Measurements from ENCODE around the gene JTB. TPM values are rescaled to one million over a fixed set of nuclear protein-coding genes. Genes with fewer than 3 reads are reported as not detected.

Gene JTB
- total RNA-seq, 1 experiment from 2014 or later: 123 TPM

DNA sequence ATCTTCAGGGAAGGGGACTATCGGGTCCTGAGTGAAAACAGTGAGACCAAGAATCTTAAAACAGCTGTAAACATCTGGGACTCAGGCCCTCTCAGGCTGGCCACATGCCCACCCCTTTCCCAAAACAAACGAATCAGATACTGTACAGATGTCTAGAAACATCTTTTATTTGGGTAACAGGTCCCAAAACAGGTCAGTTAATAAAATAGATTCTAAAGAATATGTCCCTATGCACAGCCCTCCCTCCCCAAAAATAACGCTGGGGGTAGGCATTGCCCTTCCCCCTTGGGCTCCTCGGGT, 18.6 kb downstream of the JTB start (continued):
- TF ChIP-seq YY1 (IDR thresholded peaks at IDR 0.05; ENCODE audit: extremely low read depth, insufficient replicate concordance, low read depth, low read length) (no peak), JUND (IDR thresholded peaks at IDR 0.05) (no peak), POLR2A (IDR thresholded peaks at IDR 0.05; ENCODE audit: borderline replicate concordance, extremely low read depth, insufficient read depth, insufficient read length) (no peak), ELF1 (IDR thresholded peaks at IDR 0.05; ENCODE audit: borderline replicate concordance, low read depth) (no peak), SIN3A (IDR thresholded peaks at IDR 0.05; ENCODE audit: low read depth) (no peak), SP1 (IDR thresholded peaks at IDR 0.05; ENCODE audit: low read depth) (no peak), EGR1 (IDR thresholded peaks at IDR 0.05; ENCODE audit: low read depth) (no peak), SRF (IDR thresholded peaks at IDR 0.05; ENCODE audit: low read depth) (no peak)
- TF ChIP-seq, protein P1, sequence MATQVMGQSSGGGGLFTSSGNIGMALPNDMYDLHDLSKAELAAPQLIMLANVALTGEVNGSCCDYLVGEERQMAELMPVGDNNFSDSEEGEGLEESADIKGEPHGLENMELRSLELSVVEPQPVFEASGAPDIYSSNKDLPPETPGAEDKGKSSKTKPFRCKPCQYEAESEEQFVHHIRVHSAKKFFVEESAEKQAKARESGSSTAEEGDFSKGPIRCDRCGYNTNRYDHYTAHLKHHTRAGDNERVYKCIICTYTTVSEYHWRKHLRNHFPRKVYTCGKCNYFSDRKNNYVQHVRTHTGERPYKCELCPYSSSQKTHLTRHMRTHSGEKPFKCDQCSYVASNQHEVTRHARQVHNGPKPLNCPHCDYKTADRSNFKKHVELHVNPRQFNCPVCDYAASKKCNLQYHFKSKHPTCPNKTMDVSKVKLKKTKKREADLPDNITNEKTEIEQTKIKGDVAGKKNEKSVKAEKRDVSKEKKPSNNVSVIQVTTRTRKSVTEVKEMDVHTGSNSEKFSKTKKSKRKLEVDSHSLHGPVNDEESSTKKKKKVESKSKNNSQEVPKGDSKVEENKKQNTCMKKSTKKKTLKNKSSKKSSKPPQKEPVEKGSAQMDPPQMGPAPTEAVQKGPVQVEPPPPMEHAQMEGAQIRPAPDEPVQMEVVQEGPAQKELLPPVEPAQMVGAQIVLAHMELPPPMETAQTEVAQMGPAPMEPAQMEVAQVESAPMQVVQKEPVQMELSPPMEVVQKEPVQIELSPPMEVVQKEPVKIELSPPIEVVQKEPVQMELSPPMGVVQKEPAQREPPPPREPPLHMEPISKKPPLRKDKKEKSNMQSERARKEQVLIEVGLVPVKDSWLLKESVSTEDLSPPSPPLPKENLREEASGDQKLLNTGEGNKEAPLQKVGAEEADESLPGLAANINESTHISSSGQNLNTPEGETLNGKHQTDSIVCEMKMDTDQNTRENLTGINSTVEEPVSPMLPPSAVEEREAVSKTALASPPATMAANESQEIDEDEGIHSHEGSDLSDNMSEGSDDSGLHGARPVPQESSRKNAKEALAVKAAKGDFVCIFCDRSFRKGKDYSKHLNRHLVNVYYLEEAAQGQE (IDR thresholded peaks at IDR 0.05; ENCODE audit: low read depth): no peak

DNA sequence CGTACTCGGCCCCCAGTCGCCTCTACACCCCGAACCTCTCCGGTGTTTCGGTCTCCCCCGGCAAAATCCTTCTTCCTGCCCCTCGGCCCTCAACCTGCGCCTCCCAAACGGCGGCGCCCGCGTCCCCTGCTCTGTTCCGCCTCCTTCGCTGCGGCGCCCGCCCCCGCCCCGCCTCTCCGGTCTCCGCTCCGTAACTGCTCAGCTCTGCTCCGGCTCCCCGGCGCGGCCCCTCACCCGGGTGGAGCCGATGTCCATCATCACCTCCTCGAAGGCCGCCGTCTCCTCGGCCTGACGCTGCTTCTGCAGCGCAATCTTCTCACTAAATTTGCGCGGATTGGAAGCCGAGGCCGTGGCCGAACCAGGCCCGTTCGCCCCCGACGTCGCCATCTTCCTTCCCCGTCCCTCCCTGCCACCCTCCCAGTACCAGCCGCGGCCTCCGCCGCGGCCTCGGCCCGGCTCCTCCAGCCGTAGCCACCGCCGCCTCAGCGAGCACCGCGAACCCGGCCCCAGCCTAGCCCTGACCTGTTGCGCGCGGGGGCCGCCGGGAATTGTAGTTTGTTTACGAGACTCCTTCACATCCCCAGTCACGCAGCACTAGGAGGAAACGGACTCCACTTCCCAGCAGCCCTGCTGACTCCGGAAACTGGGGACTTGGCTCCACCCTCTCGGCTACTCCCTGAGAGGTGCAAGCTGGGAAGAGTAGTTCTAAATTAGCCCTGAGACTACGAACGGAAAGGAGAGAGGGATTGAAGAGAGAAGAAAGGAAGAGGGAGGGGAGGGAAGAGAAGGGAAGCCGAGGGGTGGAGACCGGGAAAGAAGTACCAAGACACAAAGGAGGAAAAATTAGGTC, 19.1 kb downstream of the JTB start, which contains the start of gene CRTC2:
TSS of gene CRTC2 (minus strand) at position 502 of the 850 bp plus-strand sequence. CDS start at position 387, 115 bp downstream.
- intact Hi-C loops (cut with micrococcal nuclease): no loop called here
- peak within 1 kb of the TSS; percentile 81 for H3K9ac ChIP-seq (ENCODE audit: low read length)
- TF ChIP-seq SIN3A (IDR thresholded peaks at IDR 0.05; ENCODE audit: low read depth) (no peak), POLR2AphosphoS5 (IDR thresholded peaks at IDR 0.05; ENCODE audit: low read depth, low read length) (peak; percentile 12; the same call in 1 of the 2 replicates), TCF7L2 (IDR thresholded peaks at IDR 0.05; ENCODE audit: borderline replicate concordance, extremely low read depth, insufficient read depth, insufficient read length) (no peak), SRF (IDR thresholded peaks at IDR 0.05; ENCODE audit: low read depth) (no peak), EZH2 (IDR thresholded peaks at IDR 0.05) (no peak), JUND (IDR thresholded peaks at IDR 0.05) (no peak), POLR2A (IDR thresholded peaks at IDR 0.05; ENCODE audit: borderline replicate concordance, extremely low read depth, insufficient read depth, insufficient read length) (no peak), ZFX (IDR thresholded peaks at IDR 0.05) (peak; percentile 94), RAD21 (IDR thresholded peaks at IDR 0.05; ENCODE audit: low read depth) (no peak), SP1 (IDR thresholded peaks at IDR 0.05; ENCODE audit: low read depth) (no peak), EZH2phosphoT487 (IDR thresholded peaks at IDR 0.05; ENCODE audit: borderline replicate concordance) (no peak)
- TF ChIP-seq, protein P2, sequence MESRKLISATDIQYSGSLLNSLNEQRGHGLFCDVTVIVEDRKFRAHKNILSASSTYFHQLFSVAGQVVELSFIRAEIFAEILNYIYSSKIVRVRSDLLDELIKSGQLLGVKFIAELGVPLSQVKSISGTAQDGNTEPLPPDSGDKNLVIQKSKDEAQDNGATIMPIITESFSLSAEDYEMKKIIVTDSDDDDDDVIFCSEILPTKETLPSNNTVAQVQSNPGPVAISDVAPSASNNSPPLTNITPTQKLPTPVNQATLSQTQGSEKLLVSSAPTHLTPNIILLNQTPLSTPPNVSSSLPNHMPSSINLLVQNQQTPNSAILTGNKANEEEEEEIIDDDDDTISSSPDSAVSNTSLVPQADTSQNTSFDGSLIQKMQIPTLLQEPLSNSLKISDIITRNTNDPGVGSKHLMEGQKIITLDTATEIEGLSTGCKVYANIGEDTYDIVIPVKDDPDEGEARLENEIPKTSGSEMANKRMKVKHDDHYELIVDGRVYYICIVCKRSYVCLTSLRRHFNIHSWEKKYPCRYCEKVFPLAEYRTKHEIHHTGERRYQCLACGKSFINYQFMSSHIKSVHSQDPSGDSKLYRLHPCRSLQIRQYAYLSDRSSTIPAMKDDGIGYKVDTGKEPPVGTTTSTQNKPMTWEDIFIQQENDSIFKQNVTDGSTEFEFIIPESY (IDR thresholded peaks at IDR 0.05; ENCODE audit: extremely low read depth, insufficient replicate concordance, low read length): peak; percentile 67
- TF ChIP-seq, protein P3, sequence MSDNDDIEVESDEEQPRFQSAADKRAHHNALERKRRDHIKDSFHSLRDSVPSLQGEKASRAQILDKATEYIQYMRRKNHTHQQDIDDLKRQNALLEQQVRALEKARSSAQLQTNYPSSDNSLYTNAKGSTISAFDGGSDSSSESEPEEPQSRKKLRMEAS (IDR thresholded peaks at IDR 0.05): no peak
- POLR2A ChIA-PET: interaction anchor here (1.0 to 2.7 kb wide), 3 partner anchors 9 to 32 kb away, joined by 3 to 7 read pairs (median 5); partner anchors contain the start of genes CREB3L4, JTB and RPS27
- H3K4me1 ChIP-seq (ENCODE audit: control insufficient read depth in 1 of 2, insufficient read depth in 2 of 2, low read length in 2 of 2): peaks cover 12 to 33% of the 10 kb centered on the region in 2 experiments; a peak in 3 of 4 replicates
- ATAC-seq (peak; percentile 82), DNase-seq (ENCODE audit: low read depth, low spot score) (peak; percentile 95)
- peak within 1 kb of the TSS; percentile 87 for H3K4me2 ChIP-seq (ENCODE audit: low read length)
- no peak within 1 kb of the TSS for H2AFZ ChIP-seq (ENCODE audit: low read depth, low read length, poor library complexity, severe bottlenecking)
- CTCF ChIA-PET: interaction anchor here (1.3 to 1.5 kb wide), 2 partner anchors 9 to 12 kb away, joined by 4 to 7 read pairs; partner anchors contain the start of genes CREB3L4 and DENND4B
- BruUV-seq (replicated peaks): no TSS peak
- RAD21 ChIA-PET (ENCODE audit: low non-redundant PET in 1 of 2, low total read pairs in 2 of 2, uncharacterized antibody in 2 of 2, unreplicated experiment in 2 of 2): interaction anchor here in 1 of 2 experiments (0.6 kb wide), 1 partner anchor 9 kb away, joined by 3 read pairs; the partner anchor contains the start of gene CREB3L4
- peaks cover 7 to 15% of the 10 kb centered on the region in 2 experiments; a peak in 2 of 4 replicates for H3K36me3 ChIP-seq (ENCODE audit: control insufficient read depth in 1 of 2, insufficient read depth in 2 of 2, low read length in 2 of 2)
- no peaks in the 10 kb centered on the region for H3K9me2 ChIP-seq (ENCODE audit: insufficient read depth)
- H3K27ac ChIP-seq (ENCODE audit: low read depth, low read length): peak within 1 kb of the TSS; percentile 94
- peak within 1 kb of the TSS; percentile 64 to 88 for H3K4me3 ChIP-seq (replicated peaks in 1 of 2; ENCODE audit: low read depth in 1 of 2, low read length in 2 of 2)
- H3K27me3 ChIP-seq (ENCODE audit: insufficient read depth, low read length): no peaks in the 10 kb centered on the region
- H4K20me1 ChIP-seq (ENCODE audit: insufficient read depth): no peaks in the 10 kb centered on the region
- H3K79me2 ChIP-seq (ENCODE audit: insufficient read depth, low read length): peaks cover 72% of the 10 kb centered on the region
- no peaks in the 10 kb centered on the region for H3K9me3 ChIP-seq (ENCODE audit: control insufficient read depth in 1 of 2, insufficient read depth in 1 of 2, low read depth in 1 of 2, low read length in 2 of 2)

All from HCT116 (cell line).